ENCODE results near the gene RND3. TPM values are rescaled to one million over a fixed set of nuclear protein-coding genes. Genes with fewer than 3 reads are reported as not detected.

RND3 gene
- polyA plus RNA-seq, 3 donors, result not detected

GRCh38 chr2:150480241-150480640 lies 7.2 kb downstream of the RND3 start:
- no peak for TF ChIP-seq CTCF (IDR thresholded peaks at IDR 0.05)
- Mint-ChIP-seq H3K4me3 (no peak overlapping the region), H3K27me3 (ENCODE audit: low read depth in 3 of 3) (peaks cover 11 to 18% (median 13%) of the 10 kb centered on the region in 3 donors), H3K36me3 (no peaks in the 10 kb centered on the region), H3K9me3 (peaks cover 0 to 2% (median 0%) of the 10 kb centered on the region in 7 donors), H3K27ac (no peak overlapping the region), H3K4me1 (no peaks in the 10 kb centered on the region)
- H3K27ac ChIP-seq (ENCODE audit: low read depth in 1 of 2, low read length in 2 of 2), result no peak overlapping the region
- H3K36me3 ChIP-seq (replicated peaks in 1 of 2; ENCODE audit: control insufficient read depth in 1 of 2, insufficient read depth in 2 of 2, low read length in 2 of 2), result no peaks in the 10 kb centered on the region
- 92% methylated on average over 2 of the region's 5 CpGs for WGBS (ENCODE audit: insufficient coverage)
- no peak overlapping the region for H3K9ac ChIP-seq (ENCODE audit: insufficient read depth, low read length, poor library complexity, severe bottlenecking)
- intact Hi-C loops (cut with micrococcal nuclease), result no loop called here
- no peak overlapping the region for H3K4me3 ChIP-seq (replicated peaks in 1 of 3; ENCODE audit: low read depth in 2 of 3, low read length in 3 of 3)
- no peak overlapping the region for H3K4me2 ChIP-seq (replicated peaks; ENCODE audit: extremely low read depth, low read length, poor library complexity, severe bottlenecking)
- H2AFZ ChIP-seq (ENCODE audit: insufficient read depth, low read depth, low read length, poor library complexity, severe bottlenecking), result no peak overlapping the region
- H3K27me3 ChIP-seq (ENCODE audit: control insufficient read depth in 2 of 2, insufficient read depth in 2 of 2, low read length in 2 of 2), result peaks cover 13 to 15% of the 10 kb centered on the region in 2 donors
- no peaks in the 10 kb centered on the region for H3K79me2 ChIP-seq (ENCODE audit: insufficient read depth, low read length)
- no peaks in the 10 kb centered on the region for H3K4me1 ChIP-seq (ENCODE audit: control insufficient read depth in 1 of 2, insufficient read depth in 2 of 2, low read length in 2 of 2)
- DNase-seq, result no peak
- no peaks in the 10 kb centered on the region for H3K9me3 ChIP-seq (replicated peaks in 1 of 2; ENCODE audit: control insufficient read depth in 1 of 2, insufficient read depth in 1 of 2, low read length in 2 of 2)
- H4K20me1 ChIP-seq (ENCODE audit: insufficient read depth, low read length), result no peaks in the 10 kb centered on the region

- Histone ChIP-seq H3K27ac (ENCODE audit: low read depth in 1 of 2, low read length in 2 of 2) (no peak overlapping the region), H3K27me3 (ENCODE audit: control insufficient read depth in 2 of 2, insufficient read depth in 2 of 2, low read length in 2 of 2) (peaks cover 4 to 9% of the 10 kb centered on the region in 2 donors), H3K4me2 (replicated peaks; ENCODE audit: extremely low read depth, low read length, poor library complexity, severe bottlenecking) (no peak overlapping the region), H2AFZ (ENCODE audit: insufficient read depth, low read depth, low read length, poor library complexity, severe bottlenecking) (no peak overlapping the region), H3K4me1 (ENCODE audit: control insufficient read depth in 1 of 2, insufficient read depth in 2 of 2, low read length in 2 of 2) (no peaks in the 10 kb centered on the region), H4K20me1 (ENCODE audit: insufficient read depth, low read length) (no peaks in the 10 kb centered on the region), H3K36me3 (replicated peaks in 1 of 2; ENCODE audit: control insufficient read depth in 1 of 2, insufficient read depth in 2 of 2, low read length in 2 of 2) (no peaks in the 10 kb centered on the region), H3K9me3 (replicated peaks in 1 of 2; ENCODE audit: control insufficient read depth in 1 of 2, insufficient read depth in 1 of 2, low read length in 2 of 2) (no peaks in the 10 kb centered on the region), H3K4me3 (replicated peaks in 1 of 3; ENCODE audit: low read depth in 2 of 3, low read length in 3 of 3) (no peak overlapping the region), H3K9ac (ENCODE audit: insufficient read depth, low read length, poor library complexity, severe bottlenecking) (no peak overlapping the region), H3K79me2 (ENCODE audit: insufficient read depth, low read length) (no peaks in the 10 kb centered on the region)
- Mint-ChIP-seq H3K4me1 (no peaks in the 10 kb centered on the region), H3K9me3 (peaks cover 0 to 5% (median 0%) of the 10 kb centered on the region in 7 donors), H3K27ac (no peak overlapping the region), H3K27me3 (ENCODE audit: low read depth in 3 of 3) (peaks cover 3 to 9% (median 4%) of the 10 kb centered on the region in 3 donors), H3K4me3 (no peak overlapping the region), H3K36me3 (no peaks in the 10 kb centered on the region)
- no CpG with 5 or more reads among the region's 3 CpGs for WGBS (ENCODE audit: insufficient coverage)
- intact Hi-C loops (cut with micrococcal nuclease), result no loop called here
- TF ChIP-seq CTCF (IDR thresholded peaks at IDR 0.05), result no peak
- DNase-seq, result no peak
Measured at GRCh38 chr2:150479075-150479915, 8.2 kb downstream of the RND3 start.
